ENCODE data around the gene COX6A2. TPM values are rescaled to one million over a fixed set of nuclear protein-coding genes. Genes with fewer than 3 reads are reported as not detected.
A peak's percentile ranks its signal among the peaks of the same experiment; 100 is the strongest.

COX6A2 gene
- total RNA-seq, 1 experiment from 2014 or later, result not detected

DNA sequence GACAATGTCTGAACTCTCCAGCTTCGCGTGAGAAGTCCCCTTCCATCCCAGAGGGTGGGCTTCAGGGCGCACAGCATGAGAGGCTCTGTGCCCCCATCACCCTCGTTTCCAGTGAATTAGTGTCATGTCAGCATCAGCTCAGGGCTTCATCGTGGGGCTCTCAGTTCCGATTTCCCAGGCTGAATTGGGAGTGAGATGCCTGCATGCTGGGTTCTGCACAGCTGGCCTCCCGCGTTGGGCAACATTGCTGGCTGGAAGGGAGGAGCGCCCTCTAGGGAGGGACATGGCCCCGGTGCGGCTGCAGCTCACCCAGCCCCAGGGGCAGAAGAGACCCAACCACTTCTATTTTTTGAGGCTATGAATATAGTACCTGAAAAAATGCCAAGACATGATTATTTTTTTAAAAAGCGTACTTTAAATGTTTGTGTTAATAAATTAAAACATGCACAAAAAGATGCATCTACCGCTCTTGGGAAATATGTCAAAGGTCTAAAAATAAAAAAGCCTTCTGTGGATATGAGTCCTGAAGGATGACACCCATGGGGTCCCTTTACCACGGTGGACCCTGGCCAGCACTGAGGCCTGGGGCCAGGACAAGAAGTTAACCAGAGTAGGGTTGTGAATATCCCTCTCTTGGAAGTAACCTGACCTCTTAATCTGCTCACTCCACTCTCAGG is 45.5 kb downstream of the COX6A2 start:
- Mint-ChIP-seq H3K9me3 (peaks cover 9% of the 10 kb centered on the region), H3K36me3 (no peaks in the 10 kb centered on the region), H3K4me3 (peak overlapping the region; percentile 31), H3K27ac (peak overlapping the region; percentile 44), H3K4me1 (peaks cover 8% of the 10 kb centered on the region), H3K27me3 (ENCODE audit: low read depth) (peaks cover 4% of the 10 kb centered on the region; the same call in 1 of the 2 replicates)
- CTCF ChIA-PET, result interaction anchor here (0.5 to 2.5 kb wide), 50 partner anchors 8 to 1009 kb away, joined by 3 to 41 read pairs (median 4); partner anchors contain the start of genes ARMC5, COX6A2, HSD3B7 and ITGAD
- POLR2A ChIA-PET, result interaction anchor here (0.6 to 1.0 kb wide), 3 partner anchors 44 to 261 kb away, joined by 3 read pairs; no protein-coding TSS in a partner anchor
- TF ChIP-seq, protein P1, sequence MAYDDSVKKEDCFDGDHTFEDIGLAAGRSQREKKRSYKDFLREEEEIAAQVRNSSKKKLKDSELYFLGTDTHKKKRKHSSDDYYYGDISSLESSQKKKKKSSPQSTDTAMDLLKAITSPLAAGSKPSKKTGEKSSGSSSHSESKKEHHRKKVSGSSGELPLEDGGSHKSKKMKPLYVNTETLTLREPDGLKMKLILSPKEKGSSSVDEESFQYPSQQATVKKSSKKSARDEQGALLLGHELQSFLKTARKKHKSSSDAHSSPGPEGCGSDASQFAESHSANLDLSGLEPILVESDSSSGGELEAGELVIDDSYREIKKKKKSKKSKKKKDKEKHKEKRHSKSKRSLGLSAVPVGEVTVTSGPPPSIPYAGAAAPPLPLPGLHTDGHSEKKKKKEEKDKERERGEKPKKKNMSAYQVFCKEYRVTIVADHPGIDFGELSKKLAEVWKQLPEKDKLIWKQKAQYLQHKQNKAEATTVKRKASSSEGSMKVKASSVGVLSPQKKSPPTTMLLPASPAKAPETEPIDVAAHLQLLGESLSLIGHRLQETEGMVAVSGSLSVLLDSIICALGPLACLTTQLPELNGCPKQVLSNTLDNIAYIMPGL (CRISPR knock-in tag; IDR thresholded peaks at IDR 0.05), result 0 out of 2 replicates have a peak, but pooled peaks have one; percentile 23
- TF ChIP-seq ZBTB21 (CRISPR knock-in tag; IDR thresholded peaks at IDR 0.05; ENCODE audit: borderline replicate concordance), result no peak
- TF ChIP-seq, protein P2, sequence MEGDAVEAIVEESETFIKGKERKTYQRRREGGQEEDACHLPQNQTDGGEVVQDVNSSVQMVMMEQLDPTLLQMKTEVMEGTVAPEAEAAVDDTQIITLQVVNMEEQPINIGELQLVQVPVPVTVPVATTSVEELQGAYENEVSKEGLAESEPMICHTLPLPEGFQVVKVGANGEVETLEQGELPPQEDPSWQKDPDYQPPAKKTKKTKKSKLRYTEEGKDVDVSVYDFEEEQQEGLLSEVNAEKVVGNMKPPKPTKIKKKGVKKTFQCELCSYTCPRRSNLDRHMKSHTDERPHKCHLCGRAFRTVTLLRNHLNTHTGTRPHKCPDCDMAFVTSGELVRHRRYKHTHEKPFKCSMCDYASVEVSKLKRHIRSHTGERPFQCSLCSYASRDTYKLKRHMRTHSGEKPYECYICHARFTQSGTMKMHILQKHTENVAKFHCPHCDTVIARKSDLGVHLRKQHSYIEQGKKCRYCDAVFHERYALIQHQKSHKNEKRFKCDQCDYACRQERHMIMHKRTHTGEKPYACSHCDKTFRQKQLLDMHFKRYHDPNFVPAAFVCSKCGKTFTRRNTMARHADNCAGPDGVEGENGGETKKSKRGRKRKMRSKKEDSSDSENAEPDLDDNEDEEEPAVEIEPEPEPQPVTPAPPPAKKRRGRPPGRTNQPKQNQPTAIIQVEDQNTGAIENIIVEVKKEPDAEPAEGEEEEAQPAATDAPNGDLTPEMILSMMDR (IDR thresholded peaks at IDR 0.05), result peak; percentile 62
- ATAC-seq (peak; percentile 94), DNase-seq (ENCODE audit: low spot score) (peak; percentile 83)

DNA sequence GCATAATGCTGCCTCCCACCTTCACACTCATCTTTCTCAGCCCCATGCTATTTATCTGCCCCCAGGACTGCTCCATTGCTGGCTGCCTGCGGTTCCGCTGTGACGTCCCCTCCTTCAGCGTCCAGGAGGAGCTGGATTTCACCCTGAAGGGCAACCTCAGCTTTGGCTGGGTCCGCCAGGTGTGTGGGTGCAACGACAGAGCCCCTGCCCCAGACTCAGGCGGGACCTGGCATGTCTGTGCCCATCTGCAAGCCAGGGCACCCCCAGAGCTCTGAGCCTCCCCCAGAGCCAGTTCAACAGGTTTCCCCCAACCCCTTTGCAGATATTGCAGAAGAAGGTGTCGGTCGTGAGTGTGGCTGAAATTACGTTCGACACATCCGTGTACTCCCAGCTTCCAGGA is 48.0 kb downstream of the COX6A2 start:
- CTCF ChIA-PET, result no interaction called here
- DNase-seq (ENCODE audit: low spot score) (no peak), ATAC-seq (no peak)
- Mint-ChIP-seq H3K36me3 (no peaks in the 10 kb centered on the region), H3K27ac (no peak overlapping the region), H3K27me3 (ENCODE audit: low read depth) (peaks cover 6% of the 10 kb centered on the region), H3K9me3 (peaks cover 7% of the 10 kb centered on the region), H3K4me1 (peaks cover 8% of the 10 kb centered on the region), H3K4me3 (no peak overlapping the region)
- TF ChIP-seq SP1 (CRISPR knock-in tag; conservative IDR thresholded peaks at IDR 0.05) (no peak), NFYB (CRISPR knock-in tag; conservative IDR thresholded peaks at IDR 0.05; ENCODE audit: low read depth) (no peak)
- TF ChIP-seq, protein P3, sequence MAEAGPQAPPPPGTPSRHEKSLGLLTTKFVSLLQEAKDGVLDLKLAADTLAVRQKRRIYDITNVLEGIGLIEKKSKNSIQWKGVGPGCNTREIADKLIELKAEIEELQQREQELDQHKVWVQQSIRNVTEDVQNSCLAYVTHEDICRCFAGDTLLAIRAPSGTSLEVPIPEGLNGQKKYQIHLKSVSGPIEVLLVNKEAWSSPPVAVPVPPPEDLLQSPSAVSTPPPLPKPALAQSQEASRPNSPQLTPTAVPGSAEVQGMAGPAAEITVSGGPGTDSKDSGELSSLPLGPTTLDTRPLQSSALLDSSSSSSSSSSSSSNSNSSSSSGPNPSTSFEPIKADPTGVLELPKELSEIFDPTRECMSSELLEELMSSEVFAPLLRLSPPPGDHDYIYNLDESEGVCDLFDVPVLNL (CRISPR knock-in tag; IDR thresholded peaks at IDR 0.05; ENCODE audit: borderline replicate concordance, low read depth), result no peak
- TF ChIP-seq, protein P4, sequence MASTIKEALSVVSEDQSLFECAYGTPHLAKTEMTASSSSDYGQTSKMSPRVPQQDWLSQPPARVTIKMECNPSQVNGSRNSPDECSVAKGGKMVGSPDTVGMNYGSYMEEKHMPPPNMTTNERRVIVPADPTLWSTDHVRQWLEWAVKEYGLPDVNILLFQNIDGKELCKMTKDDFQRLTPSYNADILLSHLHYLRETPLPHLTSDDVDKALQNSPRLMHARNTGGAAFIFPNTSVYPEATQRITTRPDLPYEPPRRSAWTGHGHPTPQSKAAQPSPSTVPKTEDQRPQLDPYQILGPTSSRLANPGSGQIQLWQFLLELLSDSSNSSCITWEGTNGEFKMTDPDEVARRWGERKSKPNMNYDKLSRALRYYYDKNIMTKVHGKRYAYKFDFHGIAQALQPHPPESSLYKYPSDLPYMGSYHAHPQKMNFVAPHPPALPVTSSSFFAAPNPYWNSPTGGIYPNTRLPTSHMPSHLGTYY (CRISPR knock-in tag; IDR thresholded peaks at IDR 0.05), result no peak
- TF ChIP-seq, protein P5, sequence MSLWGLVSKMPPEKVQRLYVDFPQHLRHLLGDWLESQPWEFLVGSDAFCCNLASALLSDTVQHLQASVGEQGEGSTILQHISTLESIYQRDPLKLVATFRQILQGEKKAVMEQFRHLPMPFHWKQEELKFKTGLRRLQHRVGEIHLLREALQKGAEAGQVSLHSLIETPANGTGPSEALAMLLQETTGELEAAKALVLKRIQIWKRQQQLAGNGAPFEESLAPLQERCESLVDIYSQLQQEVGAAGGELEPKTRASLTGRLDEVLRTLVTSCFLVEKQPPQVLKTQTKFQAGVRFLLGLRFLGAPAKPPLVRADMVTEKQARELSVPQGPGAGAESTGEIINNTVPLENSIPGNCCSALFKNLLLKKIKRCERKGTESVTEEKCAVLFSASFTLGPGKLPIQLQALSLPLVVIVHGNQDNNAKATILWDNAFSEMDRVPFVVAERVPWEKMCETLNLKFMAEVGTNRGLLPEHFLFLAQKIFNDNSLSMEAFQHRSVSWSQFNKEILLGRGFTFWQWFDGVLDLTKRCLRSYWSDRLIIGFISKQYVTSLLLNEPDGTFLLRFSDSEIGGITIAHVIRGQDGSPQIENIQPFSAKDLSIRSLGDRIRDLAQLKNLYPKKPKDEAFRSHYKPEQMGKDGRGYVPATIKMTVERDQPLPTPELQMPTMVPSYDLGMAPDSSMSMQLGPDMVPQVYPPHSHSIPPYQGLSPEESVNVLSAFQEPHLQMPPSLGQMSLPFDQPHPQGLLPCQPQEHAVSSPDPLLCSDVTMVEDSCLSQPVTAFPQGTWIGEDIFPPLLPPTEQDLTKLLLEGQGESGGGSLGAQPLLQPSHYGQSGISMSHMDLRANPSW (CRISPR knock-in tag; conservative IDR thresholded peaks at IDR 0.05; ENCODE audit: low read depth), result no peak
- TF ChIP-seq, protein P6, sequence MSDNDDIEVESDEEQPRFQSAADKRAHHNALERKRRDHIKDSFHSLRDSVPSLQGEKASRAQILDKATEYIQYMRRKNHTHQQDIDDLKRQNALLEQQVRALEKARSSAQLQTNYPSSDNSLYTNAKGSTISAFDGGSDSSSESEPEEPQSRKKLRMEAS (CRISPR knock-in tag; IDR thresholded peaks at IDR 0.05), result no peak
- POLR2A ChIA-PET, result no interaction called here

Other genes with a start within 250 kb of the COX6A2 start
- gene FUS, start 248.2 kb downstream of the COX6A2 start, total RNA-seq (2021), result 631 to 770 TPM (median 679 TPM) in 3 replicates
- 35.2 to 45.5 TPM (median 42.4 TPM) in 3 replicates for gene PYCARD, start 225.6 kb downstream of the COX6A2 start, total RNA-seq (2021)
- 1.8 to 2.5 TPM (median 2.4 TPM) in 3 replicates for gene TRIM72, start 214.2 kb downstream of the COX6A2 start, total RNA-seq (2021)
- 1.9 to 9.5 TPM (median 6.1 TPM) in 3 replicates for gene PYDC1, start 211.2 kb downstream of the COX6A2 start, total RNA-seq (2021)
- 0.82 to 1.1 TPM (median 0.94 TPM) in 3 replicates for gene ITGAM, start 168.4 kb downstream of the COX6A2 start, total RNA-seq (2021)
- 0.25 to 0.33 TPM (median 0.32 TPM) in 3 replicates for gene ITGAX, start 73.2 kb downstream of the COX6A2 start, total RNA-seq (2021)
- not detected in 3 replicates for gene ITGAD, start 35.0 kb downstream of the COX6A2 start, total RNA-seq (2021)
- 0.48 to 0.71 TPM (median 0.50 TPM) in 3 replicates for gene ZNF843, start 14.4 kb upstream of the COX6A2 start, total RNA-seq (2021)
- gene ARMC5, start 31.1 kb upstream of the COX6A2 start, total RNA-seq (2021), result 11.3 to 13.2 TPM (median 13.0 TPM) in 3 replicates
- 4.3 to 5.3 TPM (median 4.6 TPM) in 3 replicates for gene TGFB1I1, start 43.8 kb upstream of the COX6A2 start, total RNA-seq (2021)
- gene SLC5A2, start 54.8 kb upstream of the COX6A2 start, total RNA-seq (2021), result 0.83 to 1.7 TPM (median 1.1 TPM) in 3 replicates
- gene RUSF1, start 80.0 kb upstream of the COX6A2 start, total RNA-seq (2021), result 35.9 to 41.8 TPM (median 39.4 TPM) in 3 replicates
- gene AHSP, start 99.5 kb upstream of the COX6A2 start, total RNA-seq (2021), result 0.60 to 0.81 TPM in 2 of 3 replicates, not detected in the other